A549 treated with dexamethasone at 1 μM for 4 hours (cell line): Measurements from ENCODE around the gene RNF26. TPM values are rescaled to one million over a fixed set of nuclear protein-coding genes. Genes with fewer than 3 reads are reported as not detected.

ENCODE experiments used
- total RNA-seq: library from RNA; stranded (reverse); fragments of 200-300 nt; extraction: Qiagen RNA extraction; gene quantifications from 5 replicates; pipeline ENCODE4 v1.2.3, GENCODE V29; 2022

RNF26 gene
- 27.8 to 40.3 TPM (median 36.9 TPM) in 5 replicates for total RNA-seq

GRCh38 chr11:119334174-119334930, at the start of gene RNF26:
RNF26 (plus strand) TSS chr11:119334527; CDS start chr11:119335123, 596 bp downstream.

DNA sequence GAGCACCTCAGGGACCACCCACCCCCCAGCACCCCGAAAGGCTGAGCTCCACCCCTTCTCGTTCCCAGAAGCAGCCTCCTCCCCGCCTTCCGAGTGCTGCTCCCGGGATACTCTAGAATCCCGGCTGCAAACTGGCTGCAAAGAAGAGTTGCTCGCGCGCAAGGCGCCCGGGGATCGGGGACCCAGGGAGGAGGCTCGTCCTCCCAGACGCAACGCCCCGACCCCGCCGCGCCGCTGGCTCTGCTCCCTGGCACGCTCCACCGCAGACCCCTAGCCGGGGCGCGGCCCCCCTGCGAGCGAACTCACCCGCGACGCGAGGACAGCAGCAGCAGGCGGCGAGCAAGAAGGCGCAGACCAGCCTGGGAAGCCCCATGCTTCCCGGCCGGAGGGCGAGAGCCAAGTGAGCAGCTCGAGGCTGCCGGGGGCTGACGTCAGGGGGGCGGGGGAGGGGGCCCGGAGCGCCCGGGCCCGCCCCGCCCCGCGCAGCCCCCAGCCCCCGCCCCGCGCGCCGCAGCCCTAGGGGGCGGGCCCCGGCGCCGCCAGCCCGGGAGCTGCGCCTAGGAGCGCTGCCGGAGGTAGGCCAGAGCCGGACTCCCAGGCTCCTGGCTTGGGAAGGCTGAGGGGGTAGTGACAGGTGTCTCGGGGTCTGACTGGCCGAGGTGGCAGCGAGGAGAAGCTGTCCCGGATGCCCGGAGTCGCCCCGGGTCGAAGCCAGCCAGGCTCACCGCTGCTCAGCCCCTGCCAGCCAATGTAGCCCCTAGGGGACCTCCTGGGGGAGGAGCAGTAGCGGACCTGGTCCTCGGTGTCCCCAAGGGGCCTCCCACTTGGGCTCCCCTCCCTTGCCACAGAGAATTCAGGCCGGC, 17.4 kb upstream of the RNF26 start, which contains the start of gene MCAM:
TSS of gene MCAM (minus strand) at position 402 of the 863 bp plus-strand sequence. CDS start at position 373, 29 bp downstream.

DNA sequence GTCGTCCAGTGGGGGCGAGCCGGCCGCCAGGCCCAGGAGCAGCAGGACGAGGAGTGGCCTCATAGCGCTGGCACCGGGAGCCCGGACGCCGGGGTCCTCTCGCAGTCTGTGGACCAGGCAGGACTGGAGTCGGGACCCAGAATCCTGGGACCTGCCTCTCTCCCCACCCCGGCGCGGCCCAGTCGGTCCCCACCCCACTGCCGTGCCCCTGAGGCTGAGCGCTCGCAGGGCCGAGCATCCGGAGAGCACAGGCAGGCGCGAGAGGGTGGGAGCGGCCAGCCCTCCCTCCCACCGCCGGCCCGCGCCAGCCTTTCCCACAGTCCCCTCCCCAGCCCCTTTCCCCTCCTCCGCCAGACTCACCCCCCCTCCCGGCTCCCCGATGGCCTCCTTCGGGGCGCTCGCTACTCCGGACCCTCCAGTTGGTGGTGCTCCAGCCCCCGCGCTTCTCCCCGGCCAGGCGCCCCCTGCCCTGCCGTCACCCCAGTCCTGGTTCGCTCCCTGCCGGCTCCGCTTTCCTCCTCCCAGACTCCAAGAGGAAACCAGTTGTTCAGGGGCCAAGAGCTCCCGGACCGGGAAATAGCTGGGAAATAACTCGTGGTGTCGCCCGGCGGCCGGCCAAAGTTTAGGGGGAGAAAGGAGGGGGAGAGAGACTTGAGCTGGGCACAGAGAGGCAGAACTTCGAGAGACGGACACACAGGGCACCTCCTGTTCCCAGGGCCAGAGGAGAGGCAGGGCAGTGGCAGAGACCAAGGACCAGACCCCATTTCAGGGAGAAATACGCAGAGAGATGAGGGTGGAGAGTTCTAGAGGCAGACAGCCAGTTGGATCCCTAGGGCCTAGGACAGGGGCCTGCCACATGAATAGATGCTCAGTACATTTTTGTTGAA, 6.3 kb downstream of the RNF26 start, which contains the start of gene C1QTNF5:
TSS of gene C1QTNF5 (minus strand) at position 549 of the 887 bp plus-strand sequence. CDS start at position 63, 486 bp downstream.

GRCh38 chr11:119346605-119347004, 12.3 kb downstream of the RNF26 start, which contains the start of gene MFRP:
MFRP (minus strand) TSS chr11:119346705; CDS start chr11:119346513, 192 bp downstream.

GRCh38 chr11:119381181-119381988, 47.1 kb downstream of the RNF26 start, which contains the start of gene USP2:
USP2 (minus strand) TSS chr11:119381690; CDS start chr11:119373480, 8,210 bp downstream.

Other genes with a start within 250 kb of the RNF26 start
- 42.3 to 48.3 TPM (median 46.4 TPM) in 5 replicates for gene HMBS, start 249.6 kb upstream of the RNF26 start, total RNA-seq
- 31.7 to 43.6 TPM (median 42.2 TPM) in 5 replicates for gene DPAGT1, start 232.7 kb upstream of the RNF26 start, total RNA-seq
- 3.1 to 5.9 TPM (median 5.1 TPM) in 5 replicates for gene C2CD2L, start 227.2 kb upstream of the RNF26 start, total RNA-seq
- gene HINFP, start 212.9 kb upstream of the RNF26 start, total RNA-seq = 6.4 to 10.2 TPM (median 8.7 TPM) in 5 replicates
- 0.17 to 0.47 TPM (median 0.27 TPM) in 5 replicates for gene ABCG4, start 185.5 kb upstream of the RNF26 start, total RNA-seq
- gene NLRX1, start 165.8 kb upstream of the RNF26 start, total RNA-seq = 6.6 to 12.7 TPM (median 11.3 TPM) in 5 replicates
- 0.14 to 0.22 TPM (median 0.20 TPM) in 3 of 5 replicates, not detected in the others for gene NHERF4, start 149.1 kb upstream of the RNF26 start, total RNA-seq
- gene CBL, start 128.2 kb upstream of the RNF26 start, total RNA-seq = 6.3 to 11.5 TPM (median 9.6 TPM) in 5 replicates
- gene MCAM, start 17.4 kb upstream of the RNF26 start, total RNA-seq = 8.0 to 14.1 TPM (median 11.0 TPM) in 5 replicates
- 0.08 TPM in 1 of 5 replicates, not detected in the others for gene C1QTNF5, start 6.4 kb downstream of the RNF26 start, total RNA-seq
- gene MFRP, start 12.2 kb downstream of the RNF26 start, total RNA-seq = not detected in 5 replicates
- 1.3 to 2.4 TPM (median 1.4 TPM) in 5 replicates for gene USP2, start 47.2 kb downstream of the RNF26 start, total RNA-seq
- gene THY1, start 88.6 kb downstream of the RNF26 start, total RNA-seq = 12.7 to 17.5 TPM (median 15.1 TPM) in 5 replicates